Brain microvascular endothelial cell (primary cell): ENCODE data around the gene STRIT1.
A peak's percentile ranks its signal among the peaks of the same experiment; 100 is the strongest.

ENCODE experiments used
- DNase-seq: peaks from one replicate; pipeline ENCODE4 v3.0.0-alpha.2; 2020
- H3K27ac ChIP-seq: fragments of 250-450 bp; sonication (Bioruptor Pico); 2 replicates; pipeline ENCODE4 v1.5.1; 2020; ENCODE audit warnings: mild to moderate bottlenecking, moderate library complexity
- H3K27me3 ChIP-seq: fragments of 250-450 bp; sonication (Bioruptor Pico); replicated peaks from 2 replicates; pipeline ENCODE4 v1.5.1; 2020; ENCODE audit warnings: mild to moderate bottlenecking
- H3K36me3 ChIP-seq: fragments of 250-450 bp; sonication (Bioruptor Pico); replicated peaks from 2 replicates; pipeline ENCODE4 v1.5.1; 2020; ENCODE audit warnings: mild to moderate bottlenecking
- H3K4me3 ChIP-seq: 2 replicates; pipeline ENCODE4 v1.5.1; 2011; ENCODE audit warnings: low read depth, mild to moderate bottlenecking, control low read depth, low read length, moderate library complexity
- in situ Hi-C: cut with HindIII; loops from 2 replicates; pipeline ENCODE4 v1.10.0; 2017; ENCODE audit warnings: low sequenced_read_pairs, low pct_ligation_motif_present
- TF ChIP-seq, protein P1 (sequence below): IDR thresholded peaks from 2 replicates; pipeline ENCODE4 v1.5.1; 2011; ENCODE audit warnings: low read depth, mild to moderate bottlenecking, moderate library complexity, low read length, control low read depth, inconsistent platforms; ENCODE audit errors: missing control alignments

The STRIT1 gene

DNA sequence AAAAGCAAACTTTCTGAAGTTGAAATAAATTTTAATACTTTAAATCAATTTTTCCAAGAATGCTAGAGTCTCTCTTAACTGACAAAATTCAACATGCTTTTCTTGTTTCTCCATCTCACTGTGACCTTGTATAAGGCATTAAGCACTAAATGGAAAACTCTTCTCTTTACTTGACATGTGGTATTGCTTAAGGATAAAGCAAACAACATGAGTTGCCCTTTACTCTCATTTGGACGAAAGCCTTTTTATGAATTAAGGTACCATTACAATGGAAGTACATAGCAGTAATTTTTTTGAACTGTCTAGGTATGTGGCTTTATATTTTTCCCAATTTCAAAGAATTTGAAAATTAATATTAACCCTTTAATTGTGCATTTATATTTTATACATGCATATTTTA is 1.4 kb downstream of the STRIT1 start:
- in situ Hi-C loops: no loop called here
- TF ChIP-seq, protein P1, sequence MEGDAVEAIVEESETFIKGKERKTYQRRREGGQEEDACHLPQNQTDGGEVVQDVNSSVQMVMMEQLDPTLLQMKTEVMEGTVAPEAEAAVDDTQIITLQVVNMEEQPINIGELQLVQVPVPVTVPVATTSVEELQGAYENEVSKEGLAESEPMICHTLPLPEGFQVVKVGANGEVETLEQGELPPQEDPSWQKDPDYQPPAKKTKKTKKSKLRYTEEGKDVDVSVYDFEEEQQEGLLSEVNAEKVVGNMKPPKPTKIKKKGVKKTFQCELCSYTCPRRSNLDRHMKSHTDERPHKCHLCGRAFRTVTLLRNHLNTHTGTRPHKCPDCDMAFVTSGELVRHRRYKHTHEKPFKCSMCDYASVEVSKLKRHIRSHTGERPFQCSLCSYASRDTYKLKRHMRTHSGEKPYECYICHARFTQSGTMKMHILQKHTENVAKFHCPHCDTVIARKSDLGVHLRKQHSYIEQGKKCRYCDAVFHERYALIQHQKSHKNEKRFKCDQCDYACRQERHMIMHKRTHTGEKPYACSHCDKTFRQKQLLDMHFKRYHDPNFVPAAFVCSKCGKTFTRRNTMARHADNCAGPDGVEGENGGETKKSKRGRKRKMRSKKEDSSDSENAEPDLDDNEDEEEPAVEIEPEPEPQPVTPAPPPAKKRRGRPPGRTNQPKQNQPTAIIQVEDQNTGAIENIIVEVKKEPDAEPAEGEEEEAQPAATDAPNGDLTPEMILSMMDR: no peak
- no peak for DNase-seq
- Histone ChIP-seq H3K27me3 (no peaks in the 10 kb centered on the region), H3K36me3 (no peaks in the 10 kb centered on the region), H3K4me3 (no peak overlapping the region), H3K27ac (no peak overlapping the region)

DNA sequence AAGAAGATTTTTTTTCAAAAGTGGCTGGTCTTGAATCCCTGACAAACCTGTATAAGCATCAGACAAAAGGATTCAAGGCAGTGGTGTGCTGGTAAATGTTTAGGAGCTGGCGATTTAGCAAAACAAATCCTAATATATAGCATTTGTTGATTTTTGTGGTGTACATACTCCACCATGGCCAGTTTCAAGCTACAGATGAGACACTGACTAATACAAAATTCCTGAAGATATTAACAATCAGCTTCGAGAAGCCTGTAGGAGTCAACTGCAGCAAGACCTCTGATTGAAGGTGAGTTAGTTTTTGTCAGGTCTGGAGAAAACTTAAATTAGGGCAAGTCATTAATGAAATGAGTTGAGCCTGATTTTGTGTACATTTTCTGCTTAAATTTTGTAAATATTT is 6.7 kb downstream of the STRIT1 start:
- H3K27ac ChIP-seq: no peak overlapping the region
- H3K36me3 ChIP-seq: no peaks in the 10 kb centered on the region
- in situ Hi-C loops: no loop called here
- H3K4me3 ChIP-seq: no peak overlapping the region
- no peaks in the 10 kb centered on the region for H3K27me3 ChIP-seq
- TF ChIP-seq, protein P1: no peak
- DNase-seq: no peak

DNA sequence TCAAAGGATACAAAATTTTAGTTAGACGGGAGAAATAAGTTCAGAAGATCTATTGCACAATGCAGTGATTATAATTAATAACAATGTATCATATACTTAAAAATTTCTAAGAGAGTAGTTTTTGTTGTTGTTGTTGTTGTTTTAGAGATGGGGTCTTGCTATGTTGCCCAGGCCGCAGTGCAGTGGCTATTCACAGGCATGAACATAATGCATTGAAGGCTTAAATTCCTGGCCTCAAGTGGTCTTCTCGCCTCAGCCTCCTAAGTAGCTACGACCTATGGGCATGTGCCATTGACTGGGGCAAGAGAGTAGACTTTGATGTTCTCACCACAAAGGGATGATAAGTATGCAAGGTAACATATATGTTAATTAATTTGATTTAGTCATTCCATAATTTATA is 7.5 kb downstream of the STRIT1 start:
- in situ Hi-C loops: no loop called here
- TF ChIP-seq, protein P1: no peak
- no peak for DNase-seq
- H3K27ac ChIP-seq: no peak overlapping the region
- no peaks in the 10 kb centered on the region for H3K36me3 ChIP-seq
- H3K4me3 ChIP-seq: no peak overlapping the region
- no peaks in the 10 kb centered on the region for H3K27me3 ChIP-seq

DNA sequence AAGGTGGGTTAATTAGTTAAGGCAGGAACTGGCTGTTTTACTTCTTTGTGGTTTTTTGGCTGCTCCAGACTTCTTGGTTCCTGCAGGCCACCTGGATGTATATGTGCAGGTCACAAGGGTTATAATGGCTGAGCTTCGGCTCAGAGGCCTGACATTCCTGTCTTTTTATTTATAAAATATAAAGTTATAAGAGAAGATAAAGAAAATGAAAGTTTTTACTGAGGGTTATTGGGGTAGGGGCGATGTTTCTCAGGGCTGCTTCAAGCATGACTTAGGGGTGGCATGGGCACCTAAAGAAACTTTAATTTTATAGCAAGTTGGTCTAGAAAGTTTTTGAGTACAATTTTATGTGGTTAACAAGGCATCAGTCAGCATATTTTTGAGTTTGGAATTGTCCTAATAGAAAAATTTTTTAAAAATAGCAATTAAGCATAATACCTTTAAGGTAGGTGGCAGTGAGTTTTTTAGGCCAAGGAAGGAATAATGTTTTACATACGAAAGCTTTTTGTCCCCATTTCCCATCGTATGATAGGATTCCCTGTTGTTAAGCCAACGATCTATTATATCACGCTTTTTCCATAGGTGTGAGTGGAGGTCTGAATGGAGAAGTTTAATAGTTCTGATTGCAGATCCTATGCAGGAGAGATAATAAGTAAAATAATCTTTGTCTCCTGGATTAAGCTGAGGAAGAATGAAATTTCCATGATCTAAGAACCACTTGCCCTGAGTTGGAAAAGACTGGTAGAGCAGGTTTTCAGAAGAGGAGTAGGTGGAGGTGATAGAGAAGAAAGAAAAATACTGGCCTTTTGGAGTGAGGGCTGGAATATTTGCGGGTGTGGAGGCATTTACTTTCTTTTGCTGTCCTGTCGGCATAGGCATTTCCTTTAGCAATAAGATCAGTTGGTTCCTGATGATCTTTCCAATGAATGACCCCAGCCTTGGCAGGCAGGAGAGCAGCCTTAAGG is 10.1 kb downstream of the STRIT1 start:
- Histone ChIP-seq H3K27me3 (no peaks in the 10 kb centered on the region), H3K4me3 (no peak overlapping the region), H3K36me3 (no peaks in the 10 kb centered on the region), H3K27ac (no peak overlapping the region)
- in situ Hi-C loops: no loop called here
- TF ChIP-seq, protein P1: no peak
- no peak for DNase-seq

DNA sequence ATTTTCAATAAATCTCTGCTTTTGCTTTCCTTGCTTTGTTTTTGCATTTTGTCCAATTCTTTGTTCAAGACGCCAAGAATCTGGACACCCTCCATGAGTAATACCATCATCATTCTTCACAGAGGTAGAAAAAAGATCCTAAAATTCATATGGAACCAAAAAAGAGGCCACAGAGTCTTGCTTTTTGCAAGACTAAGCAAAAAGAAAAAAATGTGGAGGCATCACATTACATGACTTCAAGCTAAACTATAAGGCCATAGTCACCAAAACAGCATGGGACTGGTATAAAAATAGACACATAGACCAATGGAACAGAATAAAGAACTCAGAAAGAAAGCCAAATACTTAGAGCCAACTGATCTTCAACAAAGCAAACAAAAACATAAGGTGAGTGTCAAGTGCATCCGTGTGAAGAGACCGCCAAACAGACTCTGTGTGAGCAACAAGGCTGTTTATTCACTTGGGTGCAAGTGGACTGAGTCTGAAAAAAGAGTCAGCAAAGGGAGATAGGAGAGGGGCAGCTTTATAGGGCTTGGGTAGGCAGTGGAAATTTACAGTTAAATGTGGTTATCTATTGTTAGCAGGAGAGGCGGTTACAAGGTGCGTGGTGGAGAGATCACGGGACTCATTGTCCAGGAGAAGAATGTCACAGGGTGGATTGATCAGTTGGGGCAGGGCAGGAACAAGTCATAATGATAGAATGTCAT is 10.9 kb downstream of the STRIT1 start:
- in situ Hi-C loops: no loop called here
- Histone ChIP-seq H3K36me3 (no peaks in the 10 kb centered on the region), H3K4me3 (no peak overlapping the region), H3K27ac (no peak overlapping the region), H3K27me3 (no peaks in the 10 kb centered on the region)
- TF ChIP-seq, protein P1: no peak
- DNase-seq: peak; percentile 7
